ENCODE measurements around the gene SYT1. TPM values are rescaled to one million over a fixed set of nuclear protein-coding genes. Genes with fewer than 3 reads are reported as not detected.
A peak's percentile ranks its signal among the peaks of the same experiment; 100 is the strongest.

The SYT1 gene
- total RNA-seq, 1 donor from 2014 or later = 0.59 TPM

GRCh38 chr12:79162147-79162772 lies 297.7 kb downstream of the SYT1 start:
- H3K9me3 Mint-ChIP-seq (ENCODE audit: unreplicated experiment) = no peaks in the 10 kb centered on the region
- H3K27me3 Mint-ChIP-seq (ENCODE audit: unreplicated experiment) = no peaks in the 10 kb centered on the region
- H3K4me1 Mint-ChIP-seq (ENCODE audit: unreplicated experiment) = no peaks in the 10 kb centered on the region
- H3K4me3 Mint-ChIP-seq (ENCODE audit: unreplicated experiment) = no peak overlapping the region
- DNase-seq (ENCODE audit: extremely low spot score, unreplicated experiment) = no peak
- H3K36me3 Mint-ChIP-seq (ENCODE audit: unreplicated experiment) = no peaks in the 10 kb centered on the region
- no peak overlapping the region for H3K27ac Mint-ChIP-seq (ENCODE audit: unreplicated experiment)
- TF ChIP-seq CTCF (IDR thresholded peaks at IDR 0.05) = no peak

GRCh38 chr12:79162948-79163347 lies 298.4 kb downstream of the SYT1 start:
- H3K4me1 Mint-ChIP-seq (ENCODE audit: unreplicated experiment) = no peaks in the 10 kb centered on the region
- no peak for TF ChIP-seq CTCF (IDR thresholded peaks at IDR 0.05)
- no peak for DNase-seq (ENCODE audit: extremely low spot score, unreplicated experiment)
- H3K27me3 Mint-ChIP-seq (ENCODE audit: unreplicated experiment) = no peaks in the 10 kb centered on the region
- no peak overlapping the region for H3K4me3 Mint-ChIP-seq (ENCODE audit: unreplicated experiment)
- H3K27ac Mint-ChIP-seq (ENCODE audit: unreplicated experiment) = no peak overlapping the region
- H3K36me3 Mint-ChIP-seq (ENCODE audit: unreplicated experiment) = no peaks in the 10 kb centered on the region
- no peaks in the 10 kb centered on the region for H3K9me3 Mint-ChIP-seq (ENCODE audit: unreplicated experiment)

- DNase-seq (ENCODE audit: extremely low spot score, unreplicated experiment) = no peak
- no peaks in the 10 kb centered on the region for H3K36me3 Mint-ChIP-seq (ENCODE audit: unreplicated experiment)
- H3K27me3 Mint-ChIP-seq (ENCODE audit: unreplicated experiment) = no peaks in the 10 kb centered on the region
- no peak overlapping the region for H3K27ac Mint-ChIP-seq (ENCODE audit: unreplicated experiment)
- H3K4me3 Mint-ChIP-seq (ENCODE audit: unreplicated experiment) = no peak overlapping the region
- no peak for TF ChIP-seq CTCF (IDR thresholded peaks at IDR 0.05)
- H3K9me3 Mint-ChIP-seq (ENCODE audit: unreplicated experiment) = no peaks in the 10 kb centered on the region
- no peaks in the 10 kb centered on the region for H3K4me1 Mint-ChIP-seq (ENCODE audit: unreplicated experiment)
Measured at GRCh38 chr12:79164890-79165289, 300.3 kb downstream of the SYT1 start.

- Mint-ChIP-seq H3K27ac (ENCODE audit: unreplicated experiment) (no peak overlapping the region), H3K27me3 (ENCODE audit: unreplicated experiment) (peaks cover 9% of the 10 kb centered on the region), H3K36me3 (ENCODE audit: unreplicated experiment) (no peaks in the 10 kb centered on the region), H3K4me3 (ENCODE audit: unreplicated experiment) (no peak overlapping the region), H3K9me3 (ENCODE audit: unreplicated experiment) (peaks cover 9% of the 10 kb centered on the region), H3K4me1 (ENCODE audit: unreplicated experiment) (no peaks in the 10 kb centered on the region)
- no peak for DNase-seq (ENCODE audit: extremely low spot score, unreplicated experiment)
- no peak for TF ChIP-seq CTCF (IDR thresholded peaks at IDR 0.05)
Measured at GRCh38 chr12:79168687-79169086, 304.1 kb downstream of the SYT1 start.

- no peak for DNase-seq (ENCODE audit: extremely low spot score, unreplicated experiment)
Measured at GRCh38 chr12:79174626-79175025, 310.1 kb downstream of the SYT1 start.

More at GRCh38 chr12:79174626-79175025, 310.1 kb downstream of the SYT1 start:
- Mint-ChIP-seq H3K9me3 (ENCODE audit: unreplicated experiment) (peaks cover 14% of the 10 kb centered on the region), H3K27me3 (ENCODE audit: unreplicated experiment) (peaks cover 16% of the 10 kb centered on the region), H3K4me1 (ENCODE audit: unreplicated experiment) (no peaks in the 10 kb centered on the region), H3K36me3 (ENCODE audit: unreplicated experiment) (no peaks in the 10 kb centered on the region), H3K27ac (ENCODE audit: unreplicated experiment) (no peak overlapping the region), H3K4me3 (ENCODE audit: unreplicated experiment) (no peak overlapping the region)
- TF ChIP-seq CTCF (IDR thresholded peaks at IDR 0.05) = peak; percentile 60

Measured in osteocyte (in vitro differentiated cells).